LNCaP clone FGC (cell line): ENCODE measurements around the gene GHR.

ENCODE experiments used
- DNase-seq: peaks from one replicate; pipeline ENCODE4 v3.0.0-alpha.2; 2011; ENCODE audit warnings: low read depth
- H3K4me3 ChIP-seq: 2 replicates; pipeline ENCODE4 v1.5.1; 2011; ENCODE audit warnings: mild to moderate bottlenecking, low read depth, low read length, control low read depth
- CTCF ChIP-seq: IDR thresholded peaks from 2 replicates; pipeline ENCODE4 v1.5.1; 2012; ENCODE audit warnings: mild to moderate bottlenecking; ENCODE audit not compliant: control insufficient read depth, insufficient read depth; ENCODE audit errors: extremely low read depth

GHR gene

DNA sequence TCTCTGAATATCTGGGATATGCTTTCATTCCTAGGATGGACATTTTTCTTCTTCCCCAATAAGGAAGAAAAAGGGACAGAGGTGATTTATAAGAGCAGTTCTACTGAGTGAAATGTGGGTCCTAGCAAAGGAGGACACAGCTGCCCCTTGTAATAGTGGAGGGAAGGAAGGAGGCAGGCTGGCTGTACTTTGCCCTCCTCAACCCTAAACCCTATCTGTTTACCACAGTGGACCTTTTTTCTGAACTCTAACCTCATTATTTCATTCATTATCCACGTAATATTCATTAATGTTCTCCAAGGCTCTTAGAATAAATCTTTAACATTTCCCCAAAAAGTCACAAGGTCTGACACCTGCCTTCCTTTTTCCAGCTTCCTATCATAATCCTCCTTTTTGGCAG, 37.8 kb downstream of the GHR start:
- no peak for DNase-seq
- no peak for TF ChIP-seq CTCF
- no peak overlapping the region for H3K4me3 ChIP-seq

DNA sequence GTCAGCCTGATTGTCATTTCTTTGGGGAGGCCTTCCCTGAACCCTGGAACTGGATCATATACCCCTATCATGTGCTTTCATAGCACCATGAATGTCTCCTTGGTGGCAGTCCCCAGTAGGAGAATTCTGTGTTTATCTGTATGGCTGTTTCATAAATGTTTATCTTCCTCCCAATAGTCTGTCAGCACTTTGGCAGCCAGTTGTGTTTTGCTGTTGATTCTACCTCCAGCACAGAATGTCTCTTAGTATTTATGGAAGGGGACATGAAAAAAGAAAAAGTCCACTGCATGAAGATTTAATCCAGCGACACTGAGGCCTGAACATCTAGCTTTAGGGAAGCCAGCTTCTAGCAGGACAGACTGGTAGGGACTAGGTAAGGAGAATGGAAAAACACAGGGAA, 38.3 kb downstream of the GHR start:
- TF ChIP-seq CTCF, result no peak
- no peak overlapping the region for H3K4me3 ChIP-seq
- peak; percentile 69 for DNase-seq

GRCh38 chr5:42462083-42462482, 38.8 kb downstream of the GHR start:
- no peak overlapping the region for H3K4me3 ChIP-seq
- TF ChIP-seq CTCF, result no peak
- no peak for DNase-seq

DNA sequence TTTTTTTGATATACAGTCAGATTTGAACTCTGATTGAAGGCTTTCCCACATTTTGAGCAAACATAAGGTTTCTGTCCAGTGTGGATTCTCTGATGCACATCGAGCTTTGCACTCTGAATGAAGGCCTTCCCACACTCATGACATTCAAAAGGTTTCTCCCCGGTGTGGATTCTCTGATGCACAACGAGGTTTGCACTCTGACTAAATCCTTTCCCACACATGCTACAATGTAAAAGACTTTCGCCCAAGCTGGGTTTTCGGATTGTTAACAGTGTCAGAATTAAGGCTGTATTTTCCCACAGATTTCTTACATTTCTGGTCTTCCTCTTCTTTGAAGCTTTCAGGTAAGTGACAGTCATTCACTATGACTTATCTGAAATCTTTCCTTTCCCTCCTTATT, 44.3 kb downstream of the GHR start:
- no peak for TF ChIP-seq CTCF
- DNase-seq, result no peak
- H3K4me3 ChIP-seq, result no peak overlapping the region

DNA sequence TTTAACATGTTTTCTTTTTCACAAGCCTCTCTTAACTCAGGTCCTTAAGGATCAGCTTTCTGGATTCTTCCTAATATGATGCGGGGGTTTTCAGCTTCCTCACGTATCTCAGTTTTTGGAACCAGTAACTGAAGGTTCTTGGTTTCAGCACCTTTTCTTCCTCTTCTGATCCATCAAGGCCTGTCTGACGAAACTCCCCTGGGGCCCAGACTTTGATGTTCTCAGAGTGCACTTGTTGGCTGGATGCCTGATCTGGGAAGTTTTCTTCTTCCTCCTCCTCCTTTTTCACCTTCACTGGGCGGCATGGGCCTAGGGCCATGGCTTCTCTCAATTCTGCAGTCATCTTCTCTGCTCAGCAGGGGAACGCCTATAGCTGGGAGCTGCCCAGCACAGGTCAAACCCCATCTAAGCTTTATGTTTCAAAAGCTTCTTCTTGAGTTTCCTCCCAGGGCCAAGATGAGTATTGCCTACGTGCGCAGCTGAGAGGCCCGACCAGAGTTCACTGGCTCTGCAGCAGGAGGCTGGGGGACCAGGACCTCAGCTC, 44.8 kb downstream of the GHR start:
- TF ChIP-seq CTCF, result no peak
- H3K4me3 ChIP-seq, result no peak overlapping the region
- no peak for DNase-seq

GRCh38 chr5:42483472-42484154, 60.4 kb downstream of the GHR start:
- TF ChIP-seq CTCF, result no peak
- no peak overlapping the region for H3K4me3 ChIP-seq
- DNase-seq, result peak; percentile 76

DNA sequence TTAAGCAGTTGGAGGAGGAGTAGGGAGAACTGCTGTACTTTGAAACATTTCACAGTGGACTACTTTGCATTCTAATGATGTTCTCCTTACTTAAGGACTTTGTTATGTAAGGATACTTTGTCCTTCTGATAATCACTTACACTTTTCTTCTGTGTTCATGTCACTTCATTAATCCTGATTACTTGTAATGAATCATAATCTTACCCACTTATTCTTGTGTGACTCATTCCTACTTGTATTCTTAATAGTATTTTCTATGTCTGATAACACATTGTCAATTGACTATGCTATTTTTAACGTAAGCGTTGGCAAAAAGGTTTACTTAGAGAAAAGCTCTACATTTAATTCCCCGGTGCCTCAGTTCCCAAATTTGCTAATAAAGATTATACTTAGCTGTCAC, 63.8 kb downstream of the GHR start:
- H3K4me3 ChIP-seq, result no peak overlapping the region
- DNase-seq, result no peak
- no peak for TF ChIP-seq CTCF
